HG03442 (cell line): ENCODE results near the gene LRFN4.
"Not testable (repeated sequence)": the region's sequence is repeated elsewhere in the genome, so short reads cannot be mapped to it uniquely, and the experiment has no call there.

Experiments
- ATAC-seq: cut with Tn5 transposase; IDR thresholded peaks from one replicate; pipeline ENCODE4 v1.9.1; 2021; ENCODE audit warnings: mild to moderate bottlenecking, moderate library complexity; ENCODE audit not compliant: unreplicated experiment

The LRFN4 gene

GRCh38 chr11:66856496-66857233 lies at the start of gene LRFN4:
Gene LRFN4 (plus strand): TSS chr11:66857064. CDS start chr11:66857745, 681 bp downstream.
- ATAC-seq, result peak; percentile 14

GRCh38 chr11:66809592-66809991 lies 47.3 kb upstream of the LRFN4 start:
- no peak for ATAC-seq

- no peak for ATAC-seq
These were observed 46.2 kb upstream of the LRFN4 start for GRCh38 chr11:66810576-66811185.

- ATAC-seq, result no peak
These were observed 42.2 kb upstream of the LRFN4 start for GRCh38 chr11:66814678-66815077.

GRCh38 chr11:66815646-66816045 lies 41.2 kb upstream of the LRFN4 start:
- ATAC-seq, result no peak

- no peak for ATAC-seq
These were observed 38.5 kb upstream of the LRFN4 start for GRCh38 chr11:66818231-66818955.

- ATAC-seq, result no peak
These were observed 36.5 kb upstream of the LRFN4 start for GRCh38 chr11:66820381-66820780.

GRCh38 chr11:66820901-66821300 lies 36.0 kb upstream of the LRFN4 start:
- no peak for ATAC-seq

GRCh38 chr11:66823700-66824099 lies 33.2 kb upstream of the LRFN4 start:
- ATAC-seq, result no peak

GRCh38 chr11:66824573-66824972 lies 32.3 kb upstream of the LRFN4 start:
- not testable (repeated sequence) for ATAC-seq

GRCh38 chr11:66834539-66834845 lies 22.4 kb upstream of the LRFN4 start:
- ATAC-seq, result no peak

GRCh38 chr11:66834943-66835342 lies 21.9 kb upstream of the LRFN4 start:
- ATAC-seq, result no peak

- no peak for ATAC-seq
These were observed 21.0 kb upstream of the LRFN4 start for GRCh38 chr11:66835768-66836405.

- ATAC-seq, result no peak
These were observed 16.4 kb upstream of the LRFN4 start for GRCh38 chr11:66840317-66841091.

- no peak for ATAC-seq
These were observed 15.0 kb upstream of the LRFN4 start for GRCh38 chr11:66841861-66842260.

- ATAC-seq, result no peak
These were observed 14.4 kb upstream of the LRFN4 start for GRCh38 chr11:66842501-66842895.

GRCh38 chr11:66842896-66843775 lies 13.7 kb upstream of the LRFN4 start, which contains the start of gene RCE1:
Gene RCE1 (plus strand): TSS chr11:66843441. CDS start chr11:66843456, 15 bp downstream.
- ATAC-seq, result peak; percentile 75

- no peak for ATAC-seq
These were observed 12.9 kb upstream of the LRFN4 start for GRCh38 chr11:66843776-66844495.

GRCh38 chr11:66844496-66845142 lies 12.2 kb upstream of the LRFN4 start:
- ATAC-seq, result no peak
